ENCODE data around the gene GRIN3B. TPM values are rescaled to one million over a fixed set of nuclear protein-coding genes. Genes with fewer than 3 reads are reported as not detected.

The GRIN3B gene
- total and polyA plus RNA-seq, 9 of the 15 experiments (the other 6 are each of a cell fraction or from before 2014, with no cell fraction given): 0.06 to 0.95 (median 0.19) TPM; not detected in 6

DNA sequence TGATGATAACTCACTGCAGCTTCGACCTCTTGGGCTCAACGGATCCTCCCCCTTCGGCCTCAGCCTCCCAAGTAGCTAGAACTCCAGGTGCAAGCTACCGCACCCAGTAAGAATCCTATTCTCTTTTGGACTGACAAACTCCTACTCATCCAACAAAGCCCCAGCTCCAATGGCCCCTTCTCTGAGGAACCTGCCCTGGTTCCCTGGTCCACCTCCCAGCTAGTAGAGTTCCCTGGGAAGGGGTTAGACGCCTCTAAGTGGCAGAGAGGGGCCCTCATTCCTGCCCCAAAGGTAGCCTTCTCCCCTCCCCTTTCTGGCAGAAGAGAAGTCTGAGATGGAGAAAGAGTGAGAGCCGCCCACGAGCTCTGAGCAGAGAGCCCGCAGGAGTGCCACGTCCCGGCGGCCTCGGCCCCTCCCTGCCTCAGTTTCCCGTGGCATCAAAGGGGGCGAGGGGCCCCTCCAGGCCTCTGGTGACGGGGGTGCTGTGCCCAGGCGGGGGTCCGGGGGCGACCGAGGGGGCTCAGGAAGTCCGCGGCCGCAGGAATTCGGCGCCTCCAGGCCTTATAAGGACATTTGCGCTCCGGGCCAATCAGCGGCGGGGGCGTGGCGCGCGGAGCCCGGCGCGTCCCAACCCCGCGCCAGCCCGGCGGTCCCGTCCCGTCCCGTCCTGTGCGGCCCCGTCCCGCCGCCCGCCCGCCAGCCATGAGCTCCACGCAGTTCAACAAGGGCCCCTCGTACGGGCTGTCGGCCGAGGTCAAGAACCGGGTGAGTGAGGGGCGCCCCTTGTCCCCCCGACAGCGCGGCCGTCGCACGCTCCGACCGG is 26.0 kb downstream of the GRIN3B start, which contains the start of gene CNN2 (continued):
- 0 out of 2 replicates have a peak, but pooled peaks have one; percentile 38 for TF ChIP-seq GABPA (tag; conservative IDR thresholded peaks at IDR 0.05; ENCODE audit: low read depth)
- no peak for TF ChIP-seq MCM7 (IDR thresholded peaks at IDR 0.05)
- TF ChIP-seq YY1 (IDR thresholded peaks at IDR 0.05; ENCODE audit: borderline replicate concordance in 1 of 3, control insufficient read depth in 1 of 3, extremely low read depth in 1 of 3, insufficient read depth in 3 of 3, insufficient read length in 1 of 3, insufficient replicate concordance in 2 of 3, low read depth in 1 of 3, low read length in 2 of 3): peak in 2 of 3 experiments; percentile 5 to 33
- TF ChIP-seq RBM39 (optimal IDR thresholded peaks at IDR 0.05; ENCODE audit: low read depth, low read length): no peak
- TF ChIP-seq GABPB2 (CRISPR knock-in tag; conservative IDR thresholded peaks at IDR 0.05): no peak
- TF ChIP-seq NUFIP1 (IDR thresholded peaks at IDR 0.05; ENCODE audit: partially characterized antibody): no peak
- TF ChIP-seq ZNF511 (CRISPR knock-in tag; IDR thresholded peaks at IDR 0.05): no peak
- TF ChIP-seq ZNF318 (IDR thresholded peaks at IDR 0.05; ENCODE audit: borderline replicate concordance in 1 of 2, low read depth in 1 of 2): no peak
- no peak for TF ChIP-seq CREBBP (IDR thresholded peaks at IDR 0.05; ENCODE audit: low read depth, low read length)
- TF ChIP-seq FOSL1 (tag; conservative IDR thresholded peaks at IDR 0.05): no peak
- no peak for TF ChIP-seq JUN (IDR thresholded peaks at IDR 0.05; ENCODE audit: borderline replicate concordance, low read depth, low read length)
- TF ChIP-seq JUN (CRISPR knock-in tag; IDR thresholded peaks at IDR 0.05; ENCODE audit: borderline replicate concordance): 0 out of 2 replicates have a peak, but pooled peaks have one; percentile 20
- TF ChIP-seq, protein P1, sequence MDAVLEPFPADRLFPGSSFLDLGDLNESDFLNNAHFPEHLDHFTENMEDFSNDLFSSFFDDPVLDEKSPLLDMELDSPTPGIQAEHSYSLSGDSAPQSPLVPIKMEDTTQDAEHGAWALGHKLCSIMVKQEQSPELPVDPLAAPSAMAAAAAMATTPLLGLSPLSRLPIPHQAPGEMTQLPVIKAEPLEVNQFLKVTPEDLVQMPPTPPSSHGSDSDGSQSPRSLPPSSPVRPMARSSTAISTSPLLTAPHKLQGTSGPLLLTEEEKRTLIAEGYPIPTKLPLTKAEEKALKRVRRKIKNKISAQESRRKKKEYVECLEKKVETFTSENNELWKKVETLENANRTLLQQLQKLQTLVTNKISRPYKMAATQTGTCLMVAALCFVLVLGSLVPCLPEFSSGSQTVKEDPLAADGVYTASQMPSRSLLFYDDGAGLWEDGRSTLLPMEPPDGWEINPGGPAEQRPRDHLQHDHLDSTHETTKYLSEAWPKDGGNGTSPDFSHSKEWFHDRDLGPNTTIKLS (IDR thresholded peaks at IDR 0.05; ENCODE audit: borderline replicate concordance, low read depth): peak; percentile 86

Data from K562 (cell line).